HG02759 (cell line): Measurements from ENCODE around the gene LPA.
"Not testable (repeated sequence)": the region's sequence is repeated elsewhere in the genome, so short reads cannot be mapped to it uniquely, and the experiment has no call there.

Experiments
- ATAC-seq: cut with Tn5 transposase; IDR thresholded peaks from one replicate; pipeline ENCODE4 v1.9.1; 2021; ENCODE audit warnings: mild to moderate bottlenecking, moderate library complexity; ENCODE audit not compliant: unreplicated experiment

Gene LPA

GRCh38 chr6:160662429-160662828 lies 1.6 kb downstream of the LPA start:
- ATAC-seq = no peak

- ATAC-seq = no peak
Measured at GRCh38 chr6:160661216-160661615, 2.9 kb downstream of the LPA start.

GRCh38 chr6:160659562-160659961 lies 4.5 kb downstream of the LPA start:
- ATAC-seq = no peak

GRCh38 chr6:160634706-160635105 lies 29.4 kb downstream of the LPA start:
- no peak for ATAC-seq

GRCh38 chr6:160595838-160596832 lies 67.9 kb downstream of the LPA start:
- no peak for ATAC-seq

- ATAC-seq = not testable (repeated sequence)
Measured at GRCh38 chr6:160595297-160595696, 68.8 kb downstream of the LPA start.

GRCh38 chr6:160586374-160586773 lies 77.7 kb downstream of the LPA start:
- ATAC-seq = no peak

- ATAC-seq = no peak
Measured at GRCh38 chr6:160583794-160584193, 80.3 kb downstream of the LPA start.

GRCh38 chr6:160581406-160581805 lies 82.7 kb downstream of the LPA start:
- no peak for ATAC-seq

- not testable (repeated sequence) for ATAC-seq
Measured at GRCh38 chr6:160578515-160578914, 85.6 kb downstream of the LPA start.

GRCh38 chr6:160573943-160574342 lies 90.1 kb downstream of the LPA start:
- ATAC-seq = no peak

GRCh38 chr6:160571201-160571600 lies 92.9 kb downstream of the LPA start:
- ATAC-seq = not testable (repeated sequence)

- ATAC-seq = no peak
Measured at GRCh38 chr6:160544802-160545201, 119.3 kb downstream of the LPA start.

- no peak for ATAC-seq
Measured at GRCh38 chr6:160535270-160535669, 128.8 kb downstream of the LPA start.

- ATAC-seq = peak; percentile 89
Measured at GRCh38 chr6:160534050-160534696, 129.9 kb downstream of the LPA start.

- no peak for ATAC-seq
Measured at GRCh38 chr6:160532315-160532714, 131.8 kb downstream of the LPA start.

GRCh38 chr6:160531826-160532225 lies 132.2 kb downstream of the LPA start:
- ATAC-seq = no peak

GRCh38 chr6:160529524-160529923 lies 134.6 kb downstream of the LPA start:
- not testable (repeated sequence) for ATAC-seq

- no peak for ATAC-seq
Measured at GRCh38 chr6:160523223-160523622, 140.9 kb downstream of the LPA start.

- ATAC-seq = peak; percentile 84
Measured at GRCh38 chr6:160520043-160520904, 143.8 kb downstream of the LPA start.

GRCh38 chr6:160519603-160520042 lies 144.5 kb downstream of the LPA start:
- peak; percentile 79 for ATAC-seq
